ENCODE results near the gene MICAL3.

DNA sequence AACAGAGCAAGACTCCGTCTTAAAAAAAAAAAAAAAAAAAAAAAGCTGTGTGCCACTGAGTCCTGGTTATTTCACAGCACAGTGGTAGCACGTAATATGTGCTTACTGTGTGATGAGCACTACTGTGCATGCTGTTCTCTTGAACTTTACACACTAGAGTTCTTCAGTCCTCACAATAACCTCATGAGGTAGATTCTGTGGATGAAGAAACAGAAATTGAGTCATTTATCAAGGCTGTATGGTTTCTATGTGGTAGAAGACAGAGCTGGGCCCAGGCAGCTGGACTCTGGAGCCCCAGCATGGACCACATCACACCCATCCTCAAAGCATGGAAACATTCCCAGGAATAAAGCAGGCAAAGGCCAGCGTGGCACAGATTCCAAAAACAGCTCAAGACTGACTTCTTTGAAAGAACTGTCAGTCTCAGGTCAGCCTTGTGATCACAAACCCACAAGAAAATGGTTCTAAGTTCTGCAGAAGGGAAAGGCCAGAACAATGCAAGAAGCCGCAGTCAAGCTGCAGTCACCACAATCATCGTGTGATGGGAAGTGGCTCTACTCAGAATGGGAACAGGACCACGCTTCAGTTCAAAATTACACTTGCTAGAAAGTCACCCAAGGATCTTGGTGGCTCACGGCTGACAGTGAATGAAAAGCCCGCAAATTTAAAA lies 49.5 kb downstream of the MICAL3 start:
- no peak for TF ChIP-seq SMC3 (IDR thresholded peaks at IDR 0.05)
- TF ChIP-seq, protein P1, sequence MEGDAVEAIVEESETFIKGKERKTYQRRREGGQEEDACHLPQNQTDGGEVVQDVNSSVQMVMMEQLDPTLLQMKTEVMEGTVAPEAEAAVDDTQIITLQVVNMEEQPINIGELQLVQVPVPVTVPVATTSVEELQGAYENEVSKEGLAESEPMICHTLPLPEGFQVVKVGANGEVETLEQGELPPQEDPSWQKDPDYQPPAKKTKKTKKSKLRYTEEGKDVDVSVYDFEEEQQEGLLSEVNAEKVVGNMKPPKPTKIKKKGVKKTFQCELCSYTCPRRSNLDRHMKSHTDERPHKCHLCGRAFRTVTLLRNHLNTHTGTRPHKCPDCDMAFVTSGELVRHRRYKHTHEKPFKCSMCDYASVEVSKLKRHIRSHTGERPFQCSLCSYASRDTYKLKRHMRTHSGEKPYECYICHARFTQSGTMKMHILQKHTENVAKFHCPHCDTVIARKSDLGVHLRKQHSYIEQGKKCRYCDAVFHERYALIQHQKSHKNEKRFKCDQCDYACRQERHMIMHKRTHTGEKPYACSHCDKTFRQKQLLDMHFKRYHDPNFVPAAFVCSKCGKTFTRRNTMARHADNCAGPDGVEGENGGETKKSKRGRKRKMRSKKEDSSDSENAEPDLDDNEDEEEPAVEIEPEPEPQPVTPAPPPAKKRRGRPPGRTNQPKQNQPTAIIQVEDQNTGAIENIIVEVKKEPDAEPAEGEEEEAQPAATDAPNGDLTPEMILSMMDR (IDR thresholded peaks at IDR 0.05), result no peak
